ENCODE data around the gene CD109. TPM values are rescaled to one million over a fixed set of nuclear protein-coding genes. Genes with fewer than 3 reads are reported as not detected.

Gene CD109
- polyA plus RNA-seq, 1 donor from 2014 or later = 0.07 TPM

GRCh38 chr6:73779943-73780342 lies 83.9 kb downstream of the CD109 start (continued):
- no peak for TF ChIP-seq REST (IDR thresholded peaks at IDR 0.05; ENCODE audit: borderline replicate concordance)

- Histone ChIP-seq H3K36me3 (ENCODE audit: insufficient read depth, low read length) (no peaks in the 10 kb centered on the region), H3K4me2 (ENCODE audit: low read length) (no peak overlapping the region), H3K27ac (ENCODE audit: low read length) (no peak overlapping the region), H3K9ac (ENCODE audit: low read length) (no peak overlapping the region), H4K20me1 (ENCODE audit: insufficient read depth) (no peaks in the 10 kb centered on the region), H3F3A (ENCODE audit: insufficient read depth, low read length, poor library complexity, severe bottlenecking) (no peaks in the 10 kb centered on the region), H3K9me2 (ENCODE audit: insufficient read depth, low read length) (no peaks in the 10 kb centered on the region), H3K9me3 (ENCODE audit: low read length) (no peaks in the 10 kb centered on the region), H3K79me2 (replicated peaks; ENCODE audit: insufficient read depth, low read length) (no peaks in the 10 kb centered on the region), H2AFZ (ENCODE audit: low read depth, low read length) (no peak overlapping the region), H3K4me3 (ENCODE audit: low read length) (no peak overlapping the region), H3K27me3 (ENCODE audit: insufficient read depth, low read depth, low read length) (no peaks in the 10 kb centered on the region)
- TF ChIP-seq REST (IDR thresholded peaks at IDR 0.05; ENCODE audit: borderline replicate concordance) (no peak), POLR2AphosphoS5 (IDR thresholded peaks at IDR 0.05) (no peak), CTCF (IDR thresholded peaks at IDR 0.05; ENCODE audit: poor library complexity, severe bottlenecking) (no peak), EP300 (conservative IDR thresholded peaks at IDR 0.05; ENCODE audit: poor library complexity, severe bottlenecking) (no peak), EZH2 (IDR thresholded peaks at IDR 0.05; ENCODE audit: borderline replicate concordance, insufficient read depth, low read length, poor library complexity, severe bottlenecking) (no peak), RAD21 (conservative IDR thresholded peaks at IDR 0.05) (no peak), TAF1 (IDR thresholded peaks at IDR 0.05; ENCODE audit: low read depth) (no peak), SMC3 (conservative IDR thresholded peaks at IDR 0.05; ENCODE audit: poor library complexity) (no peak), MXI1 (conservative IDR thresholded peaks at IDR 0.05; ENCODE audit: poor library complexity, severe bottlenecking) (no peak)
Measured at GRCh38 chr6:73782911-73783310, 86.9 kb downstream of the CD109 start.
